Brain microvascular endothelial cell (primary cell): ENCODE measurements around the gene RNF167.

Experiments
- DNase-seq: peaks from one replicate; pipeline ENCODE4 v3.0.0-alpha.2; 2020
- H3K27ac ChIP-seq: fragments of 250-450 bp; sonication (Bioruptor Pico); 2 replicates; pipeline ENCODE4 v1.5.1; 2020; ENCODE audit warnings: mild to moderate bottlenecking, moderate library complexity
- H3K27me3 ChIP-seq: fragments of 250-450 bp; sonication (Bioruptor Pico); replicated peaks from 2 replicates; pipeline ENCODE4 v1.5.1; 2020; ENCODE audit warnings: mild to moderate bottlenecking
- H3K36me3 ChIP-seq: fragments of 250-450 bp; sonication (Bioruptor Pico); replicated peaks from 2 replicates; pipeline ENCODE4 v1.5.1; 2020; ENCODE audit warnings: mild to moderate bottlenecking
- H3K4me3 ChIP-seq: 2 replicates; pipeline ENCODE4 v1.5.1; 2011; ENCODE audit warnings: low read depth, mild to moderate bottlenecking, control low read depth, low read length, moderate library complexity
- in situ Hi-C: cut with HindIII; loops from 2 replicates; pipeline ENCODE4 v1.10.0; 2017; ENCODE audit warnings: low sequenced_read_pairs, low pct_ligation_motif_present
- TF ChIP-seq, protein P1 (sequence below): IDR thresholded peaks from 2 replicates; pipeline ENCODE4 v1.5.1; 2011; ENCODE audit warnings: low read depth, mild to moderate bottlenecking, moderate library complexity, low read length, control low read depth, inconsistent platforms; ENCODE audit errors: missing control alignments

The RNF167 gene

DNA sequence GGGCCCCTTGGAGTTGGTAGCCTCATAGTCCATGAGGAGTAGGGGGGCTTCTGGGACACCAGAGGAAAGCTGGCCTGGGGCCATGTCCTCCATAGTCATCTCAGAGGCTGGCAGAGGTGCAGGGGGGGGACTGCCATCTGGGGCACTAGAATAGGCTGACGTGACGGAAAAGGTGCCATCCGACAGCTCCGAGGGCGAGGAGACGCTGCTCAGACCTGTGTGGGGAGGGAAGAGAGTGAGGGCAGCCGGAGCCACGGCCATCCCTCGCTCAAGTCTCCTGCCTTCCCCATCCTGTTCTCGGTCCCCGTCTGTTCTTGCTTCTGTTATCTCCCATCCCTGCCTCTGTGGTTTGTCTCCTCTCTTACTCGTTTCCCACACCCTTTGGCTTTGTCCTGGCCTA is 32.3 kb downstream of the RNF167 start:
- Histone ChIP-seq H3K27me3 (no peaks in the 10 kb centered on the region), H3K4me3 (no peak overlapping the region), H3K36me3 (peaks cover 37% of the 10 kb centered on the region), H3K27ac (no peak overlapping the region)
- no peak for DNase-seq
- TF ChIP-seq, protein P1, sequence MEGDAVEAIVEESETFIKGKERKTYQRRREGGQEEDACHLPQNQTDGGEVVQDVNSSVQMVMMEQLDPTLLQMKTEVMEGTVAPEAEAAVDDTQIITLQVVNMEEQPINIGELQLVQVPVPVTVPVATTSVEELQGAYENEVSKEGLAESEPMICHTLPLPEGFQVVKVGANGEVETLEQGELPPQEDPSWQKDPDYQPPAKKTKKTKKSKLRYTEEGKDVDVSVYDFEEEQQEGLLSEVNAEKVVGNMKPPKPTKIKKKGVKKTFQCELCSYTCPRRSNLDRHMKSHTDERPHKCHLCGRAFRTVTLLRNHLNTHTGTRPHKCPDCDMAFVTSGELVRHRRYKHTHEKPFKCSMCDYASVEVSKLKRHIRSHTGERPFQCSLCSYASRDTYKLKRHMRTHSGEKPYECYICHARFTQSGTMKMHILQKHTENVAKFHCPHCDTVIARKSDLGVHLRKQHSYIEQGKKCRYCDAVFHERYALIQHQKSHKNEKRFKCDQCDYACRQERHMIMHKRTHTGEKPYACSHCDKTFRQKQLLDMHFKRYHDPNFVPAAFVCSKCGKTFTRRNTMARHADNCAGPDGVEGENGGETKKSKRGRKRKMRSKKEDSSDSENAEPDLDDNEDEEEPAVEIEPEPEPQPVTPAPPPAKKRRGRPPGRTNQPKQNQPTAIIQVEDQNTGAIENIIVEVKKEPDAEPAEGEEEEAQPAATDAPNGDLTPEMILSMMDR, result no peak
- in situ Hi-C loops, result no loop called here

DNA sequence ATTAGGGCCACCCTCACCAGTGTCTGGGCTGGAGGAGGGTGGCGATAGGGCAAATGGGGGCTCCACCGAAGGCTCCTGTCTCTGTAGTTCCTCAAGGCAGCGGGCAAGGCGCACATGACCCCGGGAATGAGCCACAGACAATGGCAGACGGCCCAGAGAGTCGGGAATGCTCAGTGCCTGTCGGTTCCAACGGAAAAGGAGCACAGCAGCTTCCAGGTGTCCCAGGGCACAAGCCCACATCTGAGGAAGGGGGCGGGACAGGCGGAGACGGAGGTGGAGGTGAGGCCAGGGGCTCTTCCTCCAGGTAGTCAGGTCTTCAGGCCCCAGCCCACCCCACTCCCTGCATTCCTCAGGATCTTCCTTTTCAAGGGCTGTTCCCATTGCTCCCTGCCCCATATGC is 32.7 kb downstream of the RNF167 start:
- DNase-seq, result no peak
- TF ChIP-seq, protein P1, result no peak
- H3K27ac ChIP-seq, result no peak overlapping the region
- no peaks in the 10 kb centered on the region for H3K27me3 ChIP-seq
- in situ Hi-C loops, result no loop called here
- peaks cover 41% of the 10 kb centered on the region for H3K36me3 ChIP-seq
- no peak overlapping the region for H3K4me3 ChIP-seq

DNA sequence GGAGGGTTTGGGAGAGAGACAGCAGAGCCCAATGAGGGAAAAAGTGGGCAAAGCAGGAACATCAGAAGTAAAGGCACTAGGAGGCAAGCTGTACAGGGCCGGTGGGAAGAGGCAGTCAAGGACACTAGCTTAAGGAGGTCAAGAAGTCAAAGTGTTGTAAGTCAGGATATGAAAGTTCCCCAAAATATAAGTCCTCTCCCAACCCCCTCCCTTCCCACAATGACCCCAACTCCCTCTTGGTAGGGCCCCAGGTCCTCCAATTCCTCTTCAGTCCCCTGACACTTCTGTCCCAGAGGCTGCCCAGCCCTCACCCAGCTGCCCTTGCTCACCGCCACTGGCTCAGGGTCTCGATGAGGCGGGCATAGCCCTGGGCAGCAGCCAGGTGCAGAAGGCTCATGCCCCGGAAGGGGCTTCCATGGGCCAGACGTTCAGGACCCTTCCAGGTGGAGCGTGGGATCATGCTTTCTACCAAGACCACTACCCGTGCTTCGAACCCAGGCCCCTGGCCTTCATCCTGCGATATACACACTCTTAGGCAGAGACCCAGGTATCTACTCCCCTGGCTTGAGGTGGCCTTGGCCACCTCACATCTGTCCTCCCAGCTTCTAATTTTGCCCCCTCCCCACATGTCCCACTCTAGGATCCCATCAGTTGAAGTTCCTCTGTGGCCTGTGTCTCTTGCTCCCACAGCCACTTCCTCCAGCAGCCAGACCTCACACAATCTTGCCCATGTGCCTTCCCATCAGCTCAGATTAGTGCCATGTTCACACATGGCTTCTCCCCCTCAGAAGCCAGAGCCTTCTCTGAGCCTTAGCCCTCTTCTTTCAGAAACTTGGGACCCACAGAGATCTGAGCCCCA is 33.4 kb downstream of the RNF167 start:
- TF ChIP-seq, protein P1, result no peak
- no peak for DNase-seq
- Histone ChIP-seq H3K27me3 (no peaks in the 10 kb centered on the region), H3K36me3 (peaks cover 47% of the 10 kb centered on the region), H3K4me3 (no peak overlapping the region), H3K27ac (no peak overlapping the region)
- in situ Hi-C loops, result no loop called here

DNA sequence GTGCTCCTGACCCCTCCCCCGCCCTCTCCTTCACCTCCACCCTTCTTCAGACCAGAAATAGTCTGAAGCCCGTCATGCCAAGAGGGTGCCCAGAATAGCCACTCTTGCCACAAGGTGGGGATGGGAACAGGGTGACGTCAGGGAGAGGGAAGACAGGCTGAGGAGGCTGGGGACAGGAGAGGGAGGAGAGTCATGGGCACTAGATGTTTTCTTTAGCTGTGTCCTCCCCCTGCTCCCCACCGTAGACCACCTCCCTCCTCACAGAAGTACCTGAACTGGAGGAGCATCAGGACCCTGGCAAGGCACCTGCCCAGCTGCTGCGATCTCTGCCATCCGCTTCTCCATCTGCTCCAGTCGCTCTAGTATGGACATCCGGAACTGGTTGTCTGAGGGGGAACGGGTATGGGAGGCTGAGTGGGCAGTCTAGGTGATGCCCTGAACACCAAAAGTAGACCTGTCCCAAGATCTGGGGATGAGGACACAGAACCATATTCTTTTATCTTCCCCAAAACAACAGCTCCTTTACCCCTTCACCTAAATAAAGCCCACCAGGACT is 34.1 kb downstream of the RNF167 start:
- Histone ChIP-seq H3K27ac (no peak overlapping the region), H3K36me3 (peaks cover 54% of the 10 kb centered on the region), H3K27me3 (no peaks in the 10 kb centered on the region), H3K4me3 (no peak overlapping the region)
- no peak for DNase-seq
- in situ Hi-C loops, result no loop called here
- TF ChIP-seq, protein P1, result no peak

DNA sequence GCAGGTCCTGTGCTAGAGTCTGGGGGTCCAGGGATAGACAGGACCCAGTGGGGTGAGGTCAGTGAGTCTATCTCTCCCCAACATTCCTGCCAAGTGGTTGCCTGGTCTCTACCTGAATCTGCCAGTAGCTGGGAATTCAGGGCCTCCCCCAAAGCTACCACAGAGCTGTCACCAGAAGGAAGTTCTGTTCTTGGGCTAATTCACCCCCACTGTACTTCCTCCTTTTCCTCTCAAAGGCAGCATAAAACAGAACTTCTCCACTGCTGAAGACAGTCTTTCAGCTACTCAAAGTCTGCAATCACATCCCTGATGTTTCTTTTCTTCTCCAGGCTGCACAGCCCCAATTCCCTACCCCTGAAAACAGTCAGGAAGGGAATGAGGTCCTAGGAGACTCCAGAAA is 38.7 kb downstream of the RNF167 start:
- in situ Hi-C loops, result no loop called here
- no peak overlapping the region for H3K27ac ChIP-seq
- H3K27me3 ChIP-seq, result no peaks in the 10 kb centered on the region
- TF ChIP-seq, protein P1, result no peak
- DNase-seq, result no peak
- H3K36me3 ChIP-seq, result peaks cover 55% of the 10 kb centered on the region
- H3K4me3 ChIP-seq, result no peak overlapping the region
